Panc1 (cell line): Measurements from ENCODE around the gene SNPH. TPM values are rescaled to one million over a fixed set of nuclear protein-coding genes. Genes with fewer than 3 reads are reported as not detected.
"Not testable (repeated sequence)": the region's sequence is repeated elsewhere in the genome, so short reads cannot be mapped to it uniquely, and the experiment has no call there.

ENCODE experiments used
- ATAC-seq: fragments of 200-7000 bp; cut with Tn5 transposase; 2 replicates; pipeline ENCODE4 v1.9.1; 2020; ENCODE audit warnings: mild to moderate bottlenecking, moderate library complexity
- BruUV-seq: library from RNA; stranded (reverse); fragments of 400-500 nt; replicated peaks from 2 replicates; lab custom pipeline; 2021; lab: Mats Ljungman, UMichigan
- CTCF ChIA-PET: fragments of 300-600 bp; sonication (Branson Sonifier 250); formaldehyde crosslinking; loops from one replicate; lab custom pipeline; 2022; ENCODE audit warnings: antibody characterized with exemption; lab: Charles Lee
- POLR2A ChIA-PET: fragments of 300-600 bp; sonication (Branson Sonifier 250); formaldehyde crosslinking; loops from one replicate; lab custom pipeline; 2022; ENCODE audit warnings: antibody characterized with exemption; lab: Charles Lee
- DNase-seq: peaks from one replicate; pipeline ENCODE4 v3.0.0-alpha.2; 2010; ENCODE audit warnings: low read depth, low spot score
- H3K27ac ChIP-seq: 2 replicates; pipeline ENCODE4 v1.5.1; 2011; ENCODE audit warnings: mild to moderate bottlenecking, low read length, inconsistent platforms
- H3K27me3 ChIP-seq: fragments of 200-500 bp; sonication (Bioruptor generic); 2 replicates; pipeline ENCODE4 v1.6.0; 2014; ENCODE audit warnings: low read length, inconsistent platforms; ENCODE audit not compliant: control insufficient read depth, insufficient read depth
- H3K36me3 ChIP-seq: fragments of 200-500 bp; sonication (Bioruptor generic); 2 replicates; pipeline ENCODE4 v1.5.1; 2014; ENCODE audit warnings: inconsistent platforms, mild to moderate bottlenecking, low read length, moderate library complexity; ENCODE audit not compliant: control insufficient read depth, insufficient read depth
- H3K4me1 ChIP-seq: 2 replicates; pipeline ENCODE4 v1.5.1; 2011; ENCODE audit warnings: inconsistent platforms, mild to moderate bottlenecking, low read length, moderate library complexity; ENCODE audit not compliant: control insufficient read depth, insufficient read depth
- H3K4me3 ChIP-seq, 2 experiments: 2 replicates each; pipeline ENCODE4 v1.5.1; 2011 to 2012; ENCODE audit warnings: low read depth in 2 of 2, low read length in 2 of 2, mild to moderate bottlenecking in 2 of 2, inconsistent platforms in 1 of 2, moderate library complexity in 1 of 2
- H3K9me3 ChIP-seq: fragments of 200-500 bp; sonication (Bioruptor generic); 2 replicates; pipeline ENCODE4 v1.5.1; 2014; ENCODE audit warnings: low read depth, mild to moderate bottlenecking, inconsistent platforms, low read length, moderate library complexity; ENCODE audit not compliant: control insufficient read depth, insufficient read depth
- CTCF ChIP-seq: fragments of 450-650 bp; IDR thresholded peaks from 2 replicates; pipeline ENCODE4 v1.5.1; 2017; ENCODE audit warnings: mild to moderate bottlenecking
- POLR2AphosphoS5 ChIP-seq: IDR thresholded peaks from 2 replicates; pipeline ENCODE4 v1.6.1; 2012; ENCODE audit warnings: mild to moderate bottlenecking, low read depth, low read length, moderate library complexity
- SIN3A ChIP-seq: IDR thresholded peaks from 2 replicates; pipeline ENCODE4 v1.6.1; 2012; ENCODE audit warnings: low read depth, mild to moderate bottlenecking, low read length, moderate library complexity, borderline replicate concordance; ENCODE audit not compliant: insufficient read depth
- TCF7L2 ChIP-seq: IDR thresholded peaks from 2 replicates; pipeline ENCODE4 v1.6.1; 2011; ENCODE audit warnings: mild to moderate bottlenecking, low read depth, low read length, inconsistent platforms
- in situ Hi-C: cut with HindIII; loops from 2 replicates; pipeline ENCODE4 v1.10.0; 2016; ENCODE audit warnings: low sequenced_read_pairs, low pct_unique_long_range_greater_than_20kb
- intact Hi-C: fragments of 100-400 bp; cut with micrococcal nuclease; formaldehyde crosslinking; loops from one replicate; pipeline ENCODE4 v1.10.0; 2022; ENCODE audit not compliant: unreplicated experiment
- total RNA-seq: library from RNA; stranded (reverse); gene quantifications from one replicate; pipeline ENCODE4 v1.2.1, GENCODE V29; 2021; ENCODE audit not compliant: unreplicated experiment
- TF ChIP-seq, protein P1 (sequence below), 2 experiments: IDR thresholded peaks; 2 replicates each; pipeline ENCODE4 v1.6.1; 2011 to 2012; ENCODE audit warnings: low read depth in 2 of 2, control low read depth in 1 of 2, low read length in 1 of 2, mild to moderate bottlenecking in 1 of 2, moderate library complexity in 1 of 2; ENCODE audit not compliant: insufficient read depth in 1 of 2

Gene SNPH
- total RNA-seq, 1 experiment from 2014 or later: 6.4 TPM

GRCh38 chr20:1338096-1338495 lies 72.0 kb downstream of the SNPH start:
- Histone ChIP-seq H3K36me3 (no peaks in the 10 kb centered on the region), H3K4me1 (peaks cover 22% of the 10 kb centered on the region), H3K27ac (no peak overlapping the region), H3K27me3 (no peaks in the 10 kb centered on the region), H3K4me3 (no peak overlapping the region), H3K9me3 (no peaks in the 10 kb centered on the region)
- CTCF ChIA-PET: no interaction called here
- intact Hi-C loops: no loop called here
- POLR2A ChIA-PET: no interaction called here
- no peak for TF ChIP-seq SIN3A
- ATAC-seq (no peak), DNase-seq (no peak)
- in situ Hi-C loops: no loop called here
- no TSS peak for BruUV-seq

DNA sequence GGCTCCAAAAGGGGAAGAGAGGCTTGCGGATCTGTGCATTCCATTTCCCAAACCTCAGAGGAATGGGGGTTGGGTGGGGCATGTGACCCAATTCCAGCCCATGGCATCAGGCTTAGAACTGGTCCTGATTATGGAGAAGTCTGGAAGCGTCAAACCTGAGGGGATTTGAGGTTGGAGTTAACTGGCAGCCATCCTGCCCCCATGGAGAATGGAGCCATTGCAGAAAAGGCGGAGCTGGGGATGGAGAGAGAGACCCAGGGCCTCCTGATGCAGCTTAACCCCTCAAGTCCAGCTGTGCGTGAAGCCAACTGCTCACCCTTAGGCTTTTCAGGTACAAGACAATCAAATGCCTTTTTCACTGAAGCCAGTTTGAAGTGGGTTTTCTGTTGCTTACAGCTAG lies 72.7 kb downstream of the SNPH start:
- Histone ChIP-seq H3K4me3 (no peak overlapping the region), H3K27ac (no peak overlapping the region), H3K9me3 (no peaks in the 10 kb centered on the region), H3K4me1 (peaks cover 22% of the 10 kb centered on the region), H3K36me3 (no peaks in the 10 kb centered on the region), H3K27me3 (no peaks in the 10 kb centered on the region)
- CTCF ChIA-PET: no interaction called here
- POLR2A ChIA-PET: no interaction called here
- ATAC-seq (no peak), DNase-seq (no peak)
- TF ChIP-seq POLR2AphosphoS5 (no peak), TCF7L2 (no peak), SIN3A (no peak), CTCF (no peak)
- TF ChIP-seq, protein P1, sequence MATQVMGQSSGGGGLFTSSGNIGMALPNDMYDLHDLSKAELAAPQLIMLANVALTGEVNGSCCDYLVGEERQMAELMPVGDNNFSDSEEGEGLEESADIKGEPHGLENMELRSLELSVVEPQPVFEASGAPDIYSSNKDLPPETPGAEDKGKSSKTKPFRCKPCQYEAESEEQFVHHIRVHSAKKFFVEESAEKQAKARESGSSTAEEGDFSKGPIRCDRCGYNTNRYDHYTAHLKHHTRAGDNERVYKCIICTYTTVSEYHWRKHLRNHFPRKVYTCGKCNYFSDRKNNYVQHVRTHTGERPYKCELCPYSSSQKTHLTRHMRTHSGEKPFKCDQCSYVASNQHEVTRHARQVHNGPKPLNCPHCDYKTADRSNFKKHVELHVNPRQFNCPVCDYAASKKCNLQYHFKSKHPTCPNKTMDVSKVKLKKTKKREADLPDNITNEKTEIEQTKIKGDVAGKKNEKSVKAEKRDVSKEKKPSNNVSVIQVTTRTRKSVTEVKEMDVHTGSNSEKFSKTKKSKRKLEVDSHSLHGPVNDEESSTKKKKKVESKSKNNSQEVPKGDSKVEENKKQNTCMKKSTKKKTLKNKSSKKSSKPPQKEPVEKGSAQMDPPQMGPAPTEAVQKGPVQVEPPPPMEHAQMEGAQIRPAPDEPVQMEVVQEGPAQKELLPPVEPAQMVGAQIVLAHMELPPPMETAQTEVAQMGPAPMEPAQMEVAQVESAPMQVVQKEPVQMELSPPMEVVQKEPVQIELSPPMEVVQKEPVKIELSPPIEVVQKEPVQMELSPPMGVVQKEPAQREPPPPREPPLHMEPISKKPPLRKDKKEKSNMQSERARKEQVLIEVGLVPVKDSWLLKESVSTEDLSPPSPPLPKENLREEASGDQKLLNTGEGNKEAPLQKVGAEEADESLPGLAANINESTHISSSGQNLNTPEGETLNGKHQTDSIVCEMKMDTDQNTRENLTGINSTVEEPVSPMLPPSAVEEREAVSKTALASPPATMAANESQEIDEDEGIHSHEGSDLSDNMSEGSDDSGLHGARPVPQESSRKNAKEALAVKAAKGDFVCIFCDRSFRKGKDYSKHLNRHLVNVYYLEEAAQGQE (IDR thresholded peaks at IDR 0.05; ENCODE audit: insufficient read depth in 1 of 2, low read depth in 2 of 2, low read length in 1 of 2): no peak
- in situ Hi-C loops (no loop called here), intact Hi-C loops (no loop called here)
- no TSS peak for BruUV-seq

DNA sequence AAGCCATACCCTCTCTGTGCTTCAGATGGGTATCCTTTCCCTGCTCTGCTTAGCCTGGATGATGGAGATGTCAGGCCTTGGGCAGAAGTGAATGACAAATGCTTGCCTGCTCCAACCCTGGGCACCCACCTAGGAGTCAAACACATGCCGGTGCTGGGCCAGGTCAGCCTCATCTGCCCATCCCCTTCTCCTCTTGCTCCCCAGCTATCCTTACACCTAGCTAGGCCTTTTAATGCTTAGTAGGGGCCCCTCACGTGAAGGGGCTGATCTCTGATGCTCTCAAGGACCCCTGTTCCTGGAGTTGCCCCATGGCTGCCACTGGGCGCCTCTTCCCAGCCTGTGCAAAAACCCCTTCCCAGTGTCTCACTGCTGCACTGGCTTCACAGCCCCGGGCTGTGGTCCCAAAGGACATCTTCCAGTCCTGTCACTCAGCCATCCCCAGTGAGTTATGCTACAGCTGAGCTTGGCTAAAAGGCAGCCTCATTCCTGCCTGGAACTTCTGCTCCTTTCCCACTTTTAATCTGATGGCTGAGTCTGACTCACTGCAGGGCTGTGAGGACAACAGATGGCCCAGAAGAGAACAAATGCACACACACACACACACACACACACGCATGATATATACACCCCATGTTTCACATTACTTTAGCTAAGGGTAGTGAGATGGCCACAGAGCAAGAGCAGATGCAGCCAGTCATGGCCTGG lies 75.6 kb downstream of the SNPH start:
- no TSS peak for BruUV-seq
- no peaks in the 10 kb centered on the region for H3K36me3 ChIP-seq
- DNase-seq: no peak
- in situ Hi-C loops (no loop called here), intact Hi-C loops (no loop called here)
- H3K4me3 ChIP-seq: no peak overlapping the region
- H3K27ac ChIP-seq: peak overlapping the region; percentile 3; the same call in 1 of the 2 replicates
- ATAC-seq: peak; percentile 49
- ChIA-PET CTCF (interaction anchor here (0.5 kb wide), 1 partner anchor 572 kb away, joined by 6 read pairs; no protein-coding TSS in a partner anchor), POLR2A (no interaction called here)
- H3K9me3 ChIP-seq: peaks cover 3% of the 10 kb centered on the region
- no peaks in the 10 kb centered on the region for H3K27me3 ChIP-seq
- peaks cover 21% of the 10 kb centered on the region for H3K4me1 ChIP-seq
- no peak for TF ChIP-seq POLR2AphosphoS5
- TF ChIP-seq, protein P1 (IDR thresholded peaks at IDR 0.05; ENCODE audit: insufficient read depth in 1 of 2, low read depth in 2 of 2, low read length in 1 of 2): no peak
- no peak for TF ChIP-seq SIN3A
- no peak for TF ChIP-seq TCF7L2

DNA sequence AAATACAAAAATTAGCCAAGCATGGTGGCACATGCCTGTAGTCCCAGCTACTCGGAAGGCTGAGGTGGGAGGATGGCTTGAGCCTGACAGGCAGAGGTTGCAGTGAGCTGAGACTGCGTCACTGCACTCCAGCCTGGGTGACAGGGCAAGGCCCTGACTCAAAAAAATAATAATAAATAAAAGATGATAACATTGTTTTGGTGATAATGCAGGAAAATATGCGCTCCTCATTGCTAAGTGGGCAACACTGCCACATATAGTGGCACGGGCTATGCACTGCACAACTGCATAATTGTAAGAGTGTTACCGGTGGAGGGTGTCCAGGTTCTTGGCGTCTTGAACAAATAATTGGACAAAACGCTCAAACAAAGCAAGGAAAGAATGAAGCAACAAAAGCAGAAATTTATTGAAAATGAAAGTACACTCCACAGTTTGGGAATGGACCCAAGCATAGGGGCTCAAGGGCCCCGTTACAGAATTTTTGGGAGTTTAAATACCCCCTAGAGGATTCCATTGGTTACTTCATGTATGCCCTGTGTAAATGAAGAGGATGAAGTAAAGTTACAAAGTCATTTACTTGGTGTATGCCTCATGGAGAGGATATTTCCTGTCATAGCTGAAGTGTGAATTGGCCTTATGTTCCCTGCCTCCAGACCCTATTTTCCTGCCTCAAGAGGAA lies 77.5 kb downstream of the SNPH start:
- DNase-seq, BruUV-seq, ATAC-seq, H3K4me3 ChIP-seq, CTCF ChIA-PET, H3K36me3 ChIP-seq, POLR2A ChIA-PET, in situ Hi-C loops, intact Hi-C loops, H3K27me3 ChIP-seq: not testable (repeated sequence)
- peak overlapping the region; percentile 59; the same call in 1 of the 2 replicates for H3K27ac ChIP-seq
- H3K9me3 ChIP-seq: peaks cover 11% of the 10 kb centered on the region
- peaks cover 14% of the 10 kb centered on the region for H3K4me1 ChIP-seq
